Inferior parietal cortex (tissue), 1 donor: ENCODE data around the gene CSH2.
"Not testable (repeated sequence)": the region's sequence is repeated elsewhere in the genome, so short reads cannot be mapped to it uniquely, and the experiment has no call there.

Experiments used
- DNase-seq: peaks from one replicate; pipeline ENCODE4 v3.0.0-alpha.2; 2016; ENCODE audit errors: extremely low spot score

The CSH2 gene

DNA sequence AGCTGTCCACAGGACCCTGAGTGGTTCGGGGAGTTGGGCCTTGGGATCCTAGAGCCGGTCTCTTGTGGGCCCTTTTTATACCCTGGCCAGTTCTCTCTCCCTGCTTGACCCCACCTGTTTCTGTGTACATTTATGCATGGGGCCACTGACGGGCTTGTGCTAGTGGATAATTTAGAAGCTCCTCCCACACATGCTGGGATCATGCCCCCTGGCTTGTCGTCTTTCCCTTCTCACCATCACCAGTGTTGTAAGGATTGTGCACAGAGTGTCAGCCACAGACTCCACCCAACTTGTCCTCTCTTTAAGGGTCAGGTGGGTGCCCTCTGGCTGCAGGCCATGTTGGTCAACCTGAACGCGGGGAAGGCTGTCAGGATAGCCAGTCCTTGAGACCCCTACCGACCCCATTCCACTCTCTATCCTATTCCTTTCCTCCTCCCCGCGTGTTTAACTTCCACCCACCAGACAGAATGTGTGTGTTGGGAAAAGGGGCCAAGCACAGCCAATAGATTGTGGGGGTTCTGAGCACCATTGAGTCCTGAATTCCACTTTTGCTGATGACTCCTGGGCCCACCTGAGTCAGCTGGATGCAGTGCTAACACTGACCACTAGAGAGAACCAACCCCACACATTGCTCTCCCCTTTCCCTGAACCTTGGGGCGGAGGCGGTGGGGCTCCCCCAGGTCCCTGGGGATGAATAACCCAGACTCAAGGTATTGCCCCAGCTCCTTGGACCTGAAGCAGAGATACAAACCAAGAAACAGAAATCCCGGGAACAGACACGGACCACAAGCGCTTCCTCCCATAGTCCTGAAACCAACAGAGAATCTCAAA lies 23.3 kb upstream of the CSH2 start, which contains the start of gene CSH1:
TSS of gene CSH1 (minus strand) at position 51 of the 831 bp plus-strand sequence. CDS start 63 bp downstream, outside the sequence.
- DNase-seq, result not testable (repeated sequence)

DNA sequence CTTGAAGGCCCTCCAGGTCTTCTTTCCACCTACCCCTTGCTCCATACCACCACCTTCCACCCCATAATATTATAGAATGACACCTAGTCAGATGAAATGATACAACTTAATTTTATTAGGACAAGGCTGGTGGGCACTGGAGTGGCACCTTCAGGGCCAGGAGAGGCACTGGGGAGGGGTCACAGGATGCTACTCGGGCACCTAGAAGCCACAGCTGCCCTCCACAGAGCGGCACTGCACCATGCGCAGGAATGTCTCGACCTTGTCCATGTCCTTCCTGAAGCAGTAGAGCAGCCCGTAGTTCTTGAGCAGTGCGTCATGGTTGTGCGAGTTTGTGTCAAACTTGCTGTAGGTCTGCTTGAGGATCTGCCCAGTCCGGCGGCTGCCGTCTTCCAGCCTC lies 21.3 kb upstream of the CSH2 start:
- DNase-seq, result not testable (repeated sequence)

DNA sequence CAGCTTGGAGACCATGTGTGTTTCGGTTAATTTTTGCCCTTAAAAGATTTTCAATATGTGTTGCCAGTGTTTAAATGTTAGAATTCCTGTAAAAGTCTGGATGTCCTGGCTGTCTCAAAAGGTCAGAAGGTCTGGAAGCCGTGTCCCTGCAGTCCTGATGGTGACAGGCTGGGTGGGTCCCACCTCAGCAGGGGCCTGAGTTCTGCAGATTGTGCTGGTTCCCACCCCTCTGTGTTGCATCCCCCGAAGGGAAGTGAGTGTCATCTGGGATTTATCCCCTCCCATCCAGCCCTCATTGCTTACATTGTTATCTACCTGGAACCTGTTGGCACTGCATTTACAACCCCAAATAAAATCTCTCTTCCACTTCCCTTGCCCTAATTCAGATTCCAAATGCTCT lies 20.5 kb upstream of the CSH2 start:
- DNase-seq, result not testable (repeated sequence)

DNA sequence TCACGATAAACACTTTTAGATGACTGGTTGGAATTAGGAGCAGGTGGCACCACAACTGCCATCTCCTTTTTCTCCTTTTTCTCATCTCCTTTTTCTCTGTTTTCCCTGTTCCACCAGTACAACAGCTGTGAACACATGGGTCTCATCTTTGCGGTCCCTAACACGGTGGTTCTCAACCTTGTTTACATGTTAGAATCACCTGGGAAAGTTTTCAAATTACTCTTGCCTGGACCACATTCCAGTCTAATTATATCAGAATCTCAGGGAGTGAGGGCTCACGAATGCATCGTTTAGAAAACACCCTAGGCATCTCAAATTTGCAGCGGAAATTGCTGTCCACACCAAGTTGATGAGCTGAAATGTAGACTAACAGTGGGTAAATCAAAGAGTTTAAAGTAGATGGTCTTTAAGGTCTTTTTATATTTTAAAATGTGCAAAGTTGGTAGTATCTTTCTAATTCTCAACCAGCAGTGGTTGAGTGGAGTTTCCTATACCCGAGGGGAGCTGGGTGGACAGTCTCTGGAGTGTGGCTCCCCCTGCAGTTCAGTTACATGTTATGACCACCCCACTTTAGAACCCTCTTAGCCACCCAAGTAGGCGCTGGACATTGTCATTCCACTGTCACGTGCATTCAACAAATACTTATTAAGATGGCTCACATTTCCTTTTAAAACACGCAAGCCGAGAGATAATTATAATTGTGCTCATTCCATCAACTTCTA lies 19.0 kb upstream of the CSH2 start:
- not testable (repeated sequence) for DNase-seq

DNA sequence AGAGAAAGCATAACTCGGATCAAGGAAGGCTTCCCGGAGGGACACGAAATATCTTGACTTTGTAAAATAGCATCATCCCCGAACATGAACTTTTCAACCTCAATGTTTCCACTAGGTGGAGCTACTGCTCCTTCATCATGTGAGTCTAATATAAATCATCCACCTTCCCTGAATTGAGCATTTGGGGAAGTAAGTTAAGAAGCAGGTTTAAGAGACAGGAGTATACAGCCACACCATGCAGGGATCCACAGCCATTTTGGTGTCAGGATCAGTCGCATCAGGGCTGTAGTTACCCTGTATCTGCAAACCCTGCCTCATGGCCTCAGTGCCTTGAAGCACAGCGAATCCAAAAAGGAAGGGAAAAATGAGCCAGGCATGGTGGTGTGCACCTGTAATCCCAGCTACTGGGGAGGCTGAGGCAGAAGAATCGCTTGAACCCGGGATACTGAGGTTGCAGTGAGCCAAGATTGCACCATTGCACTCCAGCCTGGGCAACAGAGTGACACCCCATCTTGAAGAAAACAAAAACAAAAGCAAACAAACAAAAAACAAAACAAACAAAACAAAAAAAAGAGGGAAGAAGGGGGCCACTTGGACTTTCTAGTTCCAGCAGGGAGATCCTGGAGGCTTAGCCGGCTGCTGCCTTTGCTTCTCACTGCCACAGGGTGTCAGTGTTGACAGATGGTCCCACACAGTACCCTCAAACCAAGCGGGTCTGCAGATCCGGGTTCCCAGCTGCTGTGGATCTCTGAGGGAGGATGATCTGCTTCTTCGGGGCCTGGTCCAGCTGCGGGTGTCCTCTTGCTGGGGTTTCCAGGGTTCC lies 15.8 kb upstream of the CSH2 start:
- peak; percentile 22 for DNase-seq

DNA sequence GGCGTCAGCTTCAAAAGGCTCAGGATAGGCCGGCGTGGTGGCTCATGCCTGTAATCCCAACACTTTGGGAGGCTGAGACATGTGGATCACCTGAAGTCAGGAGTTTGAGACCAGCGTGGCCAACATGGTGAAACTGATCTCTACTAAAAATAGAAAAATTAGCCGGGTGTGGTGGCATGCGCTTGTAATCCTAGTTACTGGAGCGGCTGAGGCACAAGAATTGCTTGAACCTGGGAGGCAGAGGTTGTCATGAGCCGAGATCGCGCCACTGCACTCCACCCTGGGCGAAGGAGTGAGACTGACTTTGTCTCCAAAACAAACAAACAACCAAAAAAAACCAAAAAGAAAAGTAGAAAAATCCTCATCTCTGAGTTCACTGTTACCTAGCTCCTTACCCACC lies 11.6 kb upstream of the CSH2 start:
- not testable (repeated sequence) for DNase-seq

DNA sequence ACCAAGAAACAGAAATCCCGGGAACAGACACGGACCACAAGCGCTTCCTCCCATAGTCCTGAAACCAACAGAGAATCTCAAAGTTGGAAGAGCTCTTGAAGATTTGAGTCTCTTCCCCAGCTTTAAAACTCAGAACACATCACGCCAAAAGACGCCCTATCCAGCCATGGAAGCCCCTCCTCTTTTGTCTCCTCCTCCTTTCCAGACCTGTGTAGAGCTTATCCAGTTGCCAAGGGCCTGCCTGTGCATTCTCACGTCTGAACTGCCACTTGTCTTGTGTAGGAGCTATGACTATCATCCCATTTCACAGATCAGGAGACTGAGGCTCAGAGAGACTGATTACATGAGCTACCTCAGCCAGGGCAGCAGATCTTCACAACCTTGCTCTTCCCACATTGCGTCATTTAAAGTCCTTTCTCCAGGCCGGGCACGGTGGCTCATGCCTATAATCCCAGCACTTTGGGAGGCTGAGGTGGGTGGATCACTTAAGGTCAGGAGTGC lies 9.2 kb upstream of the CSH2 start:
- DNase-seq, result not testable (repeated sequence)

DNA sequence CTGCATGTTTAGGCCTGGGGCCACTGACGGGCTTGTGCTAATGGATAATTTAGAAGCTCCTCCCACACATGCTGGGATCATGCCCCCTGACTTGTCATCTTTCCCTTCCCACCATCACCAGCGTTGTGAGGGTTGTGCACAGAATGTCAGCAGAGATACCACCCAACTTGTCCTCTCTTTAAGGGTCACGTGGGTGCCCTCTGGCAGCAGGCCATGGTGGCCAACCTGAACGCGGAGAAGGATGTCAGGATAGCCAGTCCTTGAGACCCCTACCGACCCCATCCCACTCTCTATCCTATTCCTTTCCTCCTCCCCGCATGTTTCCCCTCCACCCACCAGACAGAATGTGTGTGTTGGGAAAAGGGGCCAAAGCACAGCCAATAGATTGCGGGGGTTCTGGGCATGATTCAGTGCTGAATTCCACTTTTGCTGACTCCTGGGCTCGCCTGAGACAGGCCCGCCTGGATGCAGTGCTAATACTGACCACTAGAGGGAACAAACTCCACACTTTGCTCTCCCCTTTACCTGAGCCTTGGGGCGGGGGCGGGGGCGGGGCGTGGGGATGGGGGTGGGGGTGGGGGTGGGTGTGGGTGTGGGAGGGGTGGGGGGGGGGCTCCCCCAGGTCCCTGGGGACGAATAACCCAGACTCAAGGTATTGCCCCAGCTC lies 8.6 kb upstream of the CSH2 start, which contains the start of gene GH2:
TSS of gene GH2 (minus strand) at position 10 of the 667 bp plus-strand sequence. CDS start 143 bp downstream, outside the sequence.
- peak; percentile 17 for DNase-seq

DNA sequence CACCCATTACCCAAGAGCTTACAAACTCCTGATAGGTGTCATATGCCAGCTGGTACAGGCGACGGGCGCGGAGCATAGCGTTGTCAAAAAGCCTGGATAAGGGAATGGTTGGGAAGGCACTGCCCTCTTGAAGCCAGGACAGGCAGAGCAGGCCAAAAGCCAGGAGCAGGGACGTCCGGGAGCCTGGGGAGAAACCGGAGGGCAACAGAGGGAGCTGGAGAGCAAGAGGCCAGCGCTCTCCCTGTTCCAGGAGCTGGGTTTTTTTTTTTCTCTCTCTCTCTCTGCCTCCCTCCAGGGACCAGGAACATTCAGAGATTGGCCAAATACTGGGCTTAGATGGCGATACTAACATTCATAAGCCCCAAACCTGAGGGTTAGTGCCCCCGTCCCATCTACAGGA lies 7.9 kb upstream of the CSH2 start:
- DNase-seq, result not testable (repeated sequence)

DNA sequence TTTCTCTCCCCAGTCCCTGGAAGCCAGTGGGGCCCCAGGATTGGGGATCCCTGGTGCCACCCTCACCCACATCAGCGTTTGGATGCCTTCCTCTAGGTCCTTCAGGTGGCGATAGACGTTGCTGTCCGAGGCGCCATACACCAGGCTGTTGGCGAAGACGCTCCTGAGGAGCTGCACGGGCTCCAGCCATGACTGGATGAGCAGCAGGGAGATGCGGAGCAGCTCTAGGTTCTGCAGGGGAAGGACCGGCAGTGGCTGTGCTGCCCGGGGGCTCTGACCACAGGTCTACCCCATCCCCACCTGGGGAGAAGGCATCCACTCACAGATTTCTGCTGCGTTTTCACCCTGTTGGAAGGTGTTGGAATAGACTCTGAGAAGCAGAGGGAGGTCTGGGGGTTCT lies 7.2 kb upstream of the CSH2 start:
- no peak for DNase-seq

DNA sequence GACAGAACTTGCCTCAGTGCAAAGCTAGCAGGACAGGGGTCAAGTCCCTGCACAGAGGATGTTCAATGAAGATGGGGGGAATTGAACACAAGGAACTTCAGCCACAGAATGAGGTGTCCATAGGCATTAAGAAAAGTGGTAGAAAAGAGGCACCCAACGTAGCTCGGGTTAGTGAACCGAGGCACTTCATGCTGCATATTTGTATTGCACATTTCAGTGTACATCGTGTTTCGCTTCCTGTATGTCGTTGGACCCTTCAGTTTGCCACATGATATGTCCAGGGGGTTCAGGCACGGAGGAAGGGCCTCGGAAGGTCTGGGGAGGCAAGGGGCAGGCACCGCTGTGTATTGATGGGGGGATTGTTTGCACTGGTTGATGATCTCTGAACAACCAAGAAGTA lies 4.9 kb upstream of the CSH2 start:
- not testable (repeated sequence) for DNase-seq

DNA sequence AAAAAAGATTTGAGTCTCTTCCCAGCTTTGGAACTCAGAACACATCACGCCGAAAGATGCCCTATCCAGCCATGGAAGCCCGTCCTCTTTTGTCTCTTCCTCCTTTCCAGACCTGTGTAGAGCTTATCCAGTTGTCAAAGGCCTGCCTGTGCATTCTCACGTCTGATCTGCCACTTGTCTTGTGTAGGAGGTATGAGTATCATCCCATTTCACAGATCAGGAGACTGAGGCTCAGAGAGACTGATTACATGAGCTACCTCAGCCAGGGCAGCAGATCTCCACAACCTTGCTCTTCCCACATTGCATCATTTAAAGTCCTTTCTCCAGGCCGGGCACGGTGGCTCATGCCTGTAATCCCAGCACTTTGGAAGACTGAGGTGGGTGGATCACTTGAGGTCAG lies 1.2 kb upstream of the CSH2 start:
- not testable (repeated sequence) for DNase-seq

DNA sequence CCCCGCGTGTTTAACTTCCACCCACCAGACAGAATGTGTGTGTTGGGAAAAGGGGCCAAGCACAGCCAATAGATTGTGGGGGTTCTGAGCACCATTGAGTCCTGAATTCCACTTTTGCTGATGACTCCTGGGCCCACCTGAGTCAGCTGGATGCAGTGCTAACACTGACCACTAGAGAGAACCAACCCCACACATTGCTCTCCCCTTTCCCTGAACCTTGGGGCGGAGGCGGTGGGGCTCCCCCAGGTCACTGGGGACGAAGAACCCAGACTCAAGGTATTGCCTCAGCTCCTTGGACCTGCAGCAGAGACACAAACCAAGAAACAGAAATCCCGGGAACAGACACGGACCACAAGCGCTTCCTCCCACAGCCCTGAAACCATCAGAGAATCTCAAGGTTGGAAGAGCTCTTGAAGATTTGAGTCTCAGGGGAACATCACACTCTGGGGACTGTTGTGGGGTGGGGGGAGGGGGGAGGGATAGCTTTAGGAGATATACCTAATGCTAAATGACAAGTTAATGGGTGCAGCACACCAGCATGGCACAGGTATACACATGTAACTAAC lies 667 bp upstream of the CSH2 start:
- not testable (repeated sequence) for DNase-seq

DNA sequence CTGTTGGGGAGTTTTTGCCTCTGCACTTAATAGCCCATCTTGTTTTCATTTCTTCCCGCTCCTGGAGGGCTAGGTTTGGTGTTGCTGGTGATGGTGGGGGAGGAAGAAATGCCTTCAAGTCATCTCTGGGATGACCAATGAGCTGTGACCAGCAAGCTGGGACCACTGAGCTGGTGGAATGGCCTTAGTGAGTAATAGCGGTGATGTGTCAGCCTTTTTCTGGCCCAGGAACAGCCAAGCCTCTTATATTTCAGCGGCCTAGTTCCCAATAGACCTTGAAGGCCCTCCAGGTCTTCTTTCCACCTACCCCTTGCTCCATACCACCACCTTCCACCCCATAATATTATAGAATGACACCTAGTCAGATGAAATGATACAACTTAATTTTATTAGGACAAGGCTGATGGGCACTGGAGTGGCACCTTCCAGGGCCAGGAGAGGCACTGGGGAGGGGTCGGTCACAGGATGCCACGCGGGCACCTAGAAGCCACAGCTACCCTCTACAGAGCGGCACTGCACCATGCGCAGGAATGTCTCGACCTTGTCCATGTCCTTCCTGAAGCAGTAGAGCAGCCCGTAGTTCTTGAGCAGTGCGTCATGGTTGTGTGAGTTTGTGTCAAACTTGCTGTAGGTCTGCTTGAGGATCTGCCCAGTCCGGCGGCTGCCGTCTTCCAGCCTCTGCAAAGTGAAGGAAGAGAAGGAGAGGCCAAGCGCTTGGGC lies 1.7 kb downstream of the CSH2 start:
- DNase-seq, result not testable (repeated sequence)

DNA sequence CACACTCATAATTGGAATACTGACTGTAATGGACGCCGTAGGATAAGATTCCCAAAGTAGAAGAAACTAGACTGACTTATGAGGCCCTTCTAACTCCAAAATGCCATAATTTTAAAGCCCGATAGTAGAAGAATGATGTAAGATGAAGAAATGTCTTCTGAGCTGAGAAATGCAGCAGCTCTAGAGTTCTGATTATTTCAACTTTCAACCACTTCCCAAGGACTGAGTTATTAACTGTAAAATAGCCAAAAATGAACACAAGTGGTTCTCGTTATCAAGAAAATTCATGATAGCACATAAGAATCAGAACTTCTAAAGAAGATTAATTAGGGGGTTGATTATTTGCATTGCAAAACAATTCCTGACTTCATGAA lies 3.2 kb downstream of the CSH2 start:
- not testable (repeated sequence) for DNase-seq

DNA sequence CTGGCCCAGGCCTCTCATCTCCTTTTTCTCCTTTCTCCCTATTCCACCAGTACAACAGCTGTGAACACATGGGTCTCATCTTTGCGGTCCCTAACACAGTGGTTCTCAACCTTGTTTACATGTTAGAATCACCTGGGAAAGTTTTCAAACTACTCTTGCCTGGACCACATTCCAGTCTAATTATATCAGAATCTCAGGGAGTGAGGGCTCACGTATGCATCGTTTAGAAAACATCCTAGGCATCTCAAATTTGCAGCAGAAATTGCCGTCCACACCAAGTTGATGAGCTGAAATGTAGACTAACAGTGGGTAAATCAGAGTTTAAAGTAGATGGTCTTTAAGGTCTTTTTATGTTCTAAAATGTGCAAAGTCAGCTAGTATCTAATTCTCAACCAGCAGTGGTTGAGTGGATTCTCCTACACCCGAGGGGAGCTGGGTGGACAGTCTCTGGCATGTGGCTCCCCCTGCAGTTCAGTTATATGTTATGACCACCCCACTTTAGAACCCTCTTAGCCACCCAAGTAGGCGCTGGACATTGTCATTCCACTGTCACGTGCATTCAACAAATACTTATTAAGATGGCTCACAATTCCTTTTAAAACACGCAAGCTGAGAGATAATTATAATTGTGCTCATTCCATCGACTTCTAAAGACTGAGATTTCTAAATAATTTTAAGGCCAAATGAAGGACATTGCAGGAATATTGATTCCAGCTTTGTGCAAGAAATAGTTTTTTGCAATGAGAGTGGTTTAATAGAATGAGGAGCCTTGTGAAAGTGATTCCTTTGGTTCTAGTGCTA lies 3.8 kb downstream of the CSH2 start:
- DNase-seq, result not testable (repeated sequence)

DNA sequence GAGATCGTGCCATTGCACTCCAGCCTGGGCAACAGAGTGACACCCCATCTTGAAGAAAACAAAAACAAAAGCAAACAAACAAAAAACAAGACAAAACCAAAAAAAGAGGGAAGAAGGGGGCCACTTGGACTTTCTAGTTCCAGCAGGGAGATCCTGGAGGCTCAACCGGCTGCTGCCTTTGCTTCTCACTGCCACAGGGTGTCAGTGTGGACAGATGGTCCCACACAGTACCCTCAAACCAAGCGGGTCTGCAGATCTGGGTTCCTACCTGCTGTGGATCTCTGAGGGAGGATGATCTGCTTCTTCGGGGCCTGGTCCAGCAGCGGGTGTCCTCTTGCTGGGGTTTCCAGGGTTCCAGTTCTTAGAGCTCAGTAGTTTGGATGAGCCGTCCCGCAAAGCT lies 6.9 kb downstream of the CSH2 start:
- not testable (repeated sequence) for DNase-seq

DNA sequence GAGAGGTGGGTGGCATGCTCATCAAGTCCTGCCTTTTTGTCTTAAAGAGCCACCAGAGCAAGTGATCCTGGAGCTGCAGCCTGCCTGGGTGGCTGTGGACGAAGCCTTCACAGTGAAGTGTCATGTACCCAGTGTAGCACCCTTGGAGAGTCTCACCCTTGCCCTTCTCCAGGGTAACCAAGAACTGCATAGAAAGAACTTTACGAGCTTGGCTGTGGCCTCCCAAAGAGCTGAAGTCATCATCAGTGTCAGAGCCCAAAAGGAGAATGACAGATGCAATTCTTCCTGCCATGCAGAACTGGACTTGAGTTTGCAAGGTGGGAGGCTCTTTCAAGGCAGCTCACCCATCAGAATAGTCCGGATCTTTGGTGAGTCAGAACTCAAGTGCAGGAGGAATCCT lies 14.2 kb downstream of the CSH2 start:
- DNase-seq, result no peak

DNA sequence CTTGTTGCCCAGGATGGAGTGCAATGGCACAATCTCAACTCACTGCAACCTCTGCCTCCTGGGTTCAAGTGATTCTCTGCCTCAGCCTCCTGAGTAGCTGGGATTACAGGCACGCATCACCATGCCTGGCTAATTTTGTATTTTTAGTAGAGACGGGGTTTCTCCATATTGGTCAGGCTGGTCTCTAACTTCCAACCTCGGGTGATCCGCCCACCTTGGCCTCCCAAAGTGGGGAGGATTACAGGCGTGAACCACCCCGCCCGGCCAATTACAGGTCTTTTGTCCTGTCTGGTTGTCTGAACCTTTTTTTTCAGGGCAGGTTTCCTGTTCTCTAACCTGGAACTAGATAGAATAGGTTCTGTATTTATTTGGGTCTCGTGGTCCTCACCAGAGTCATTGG lies 17.1 kb downstream of the CSH2 start:
- DNase-seq, result not testable (repeated sequence)
